ENCODE results near the gene CREB3L1. TPM values are rescaled to one million over a fixed set of nuclear protein-coding genes. Genes with fewer than 3 reads are reported as not detected.

CREB3L1 gene
- total RNA-seq, 1 donor from 2014 or later: 2.4 TPM

DNA sequence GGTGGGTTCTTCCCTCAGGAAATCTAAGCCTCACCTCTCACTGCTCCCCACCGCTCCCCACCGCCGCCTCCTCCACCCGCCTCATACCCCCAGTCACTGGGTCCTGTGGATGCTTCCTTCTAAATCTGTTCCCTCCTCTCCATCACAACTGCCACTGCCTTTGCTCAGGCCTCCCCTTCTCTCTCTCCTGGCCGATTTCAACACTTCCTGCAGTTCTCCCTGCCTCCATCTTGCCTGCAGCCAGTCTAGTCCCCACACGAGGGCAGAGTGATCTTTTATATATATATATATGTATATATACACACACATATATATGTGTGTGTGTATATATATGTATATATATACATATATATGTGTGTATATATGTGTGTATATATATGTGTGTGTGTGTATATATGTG is 27.8 kb downstream of the CREB3L1 start:
- H3K4me3 ChIP-seq (ENCODE audit: low read depth, low read length): no peak overlapping the region
- TF ChIP-seq, protein P1, sequence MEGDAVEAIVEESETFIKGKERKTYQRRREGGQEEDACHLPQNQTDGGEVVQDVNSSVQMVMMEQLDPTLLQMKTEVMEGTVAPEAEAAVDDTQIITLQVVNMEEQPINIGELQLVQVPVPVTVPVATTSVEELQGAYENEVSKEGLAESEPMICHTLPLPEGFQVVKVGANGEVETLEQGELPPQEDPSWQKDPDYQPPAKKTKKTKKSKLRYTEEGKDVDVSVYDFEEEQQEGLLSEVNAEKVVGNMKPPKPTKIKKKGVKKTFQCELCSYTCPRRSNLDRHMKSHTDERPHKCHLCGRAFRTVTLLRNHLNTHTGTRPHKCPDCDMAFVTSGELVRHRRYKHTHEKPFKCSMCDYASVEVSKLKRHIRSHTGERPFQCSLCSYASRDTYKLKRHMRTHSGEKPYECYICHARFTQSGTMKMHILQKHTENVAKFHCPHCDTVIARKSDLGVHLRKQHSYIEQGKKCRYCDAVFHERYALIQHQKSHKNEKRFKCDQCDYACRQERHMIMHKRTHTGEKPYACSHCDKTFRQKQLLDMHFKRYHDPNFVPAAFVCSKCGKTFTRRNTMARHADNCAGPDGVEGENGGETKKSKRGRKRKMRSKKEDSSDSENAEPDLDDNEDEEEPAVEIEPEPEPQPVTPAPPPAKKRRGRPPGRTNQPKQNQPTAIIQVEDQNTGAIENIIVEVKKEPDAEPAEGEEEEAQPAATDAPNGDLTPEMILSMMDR (conservative IDR thresholded peaks at IDR 0.05; ENCODE audit: low read depth, low read length): peak; percentile 3
- no peak for DNase-seq (ENCODE audit: low read depth)

GRCh38 chr11:46306296-46306853 is 28.9 kb downstream of the CREB3L1 start:
- DNase-seq (ENCODE audit: low read depth): no peak
- no peak overlapping the region for H3K4me3 ChIP-seq (ENCODE audit: low read depth, low read length)
- TF ChIP-seq, protein P1 (conservative IDR thresholded peaks at IDR 0.05; ENCODE audit: low read depth, low read length): no peak

DNA sequence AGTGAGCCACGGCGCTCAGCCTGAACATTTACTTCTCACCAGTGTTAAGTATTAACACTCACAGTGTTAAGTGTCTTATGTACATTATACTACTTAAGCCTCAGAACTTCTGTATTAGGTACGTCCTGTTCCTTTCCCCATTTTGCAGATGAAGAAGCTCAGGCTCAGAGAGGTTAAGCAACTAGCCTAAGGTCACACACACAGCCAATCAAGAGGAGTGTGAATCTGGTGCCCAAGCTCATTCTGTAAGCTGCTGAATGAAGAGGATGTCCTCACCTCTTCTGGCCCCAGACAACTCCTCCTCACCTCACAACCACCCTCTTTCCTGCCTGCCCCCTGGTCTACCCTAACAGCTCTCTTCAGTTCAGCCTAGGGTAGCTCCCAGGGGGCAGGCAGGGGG is 29.9 kb downstream of the CREB3L1 start:
- TF ChIP-seq, protein P1 (conservative IDR thresholded peaks at IDR 0.05; ENCODE audit: low read depth, low read length): no peak
- no peak for DNase-seq (ENCODE audit: low read depth)
- H3K4me3 ChIP-seq (ENCODE audit: low read depth, low read length): no peak overlapping the region

- TF ChIP-seq, protein P1 (conservative IDR thresholded peaks at IDR 0.05; ENCODE audit: low read depth, low read length): no peak
- no peak for DNase-seq (ENCODE audit: low read depth)
- H3K4me3 ChIP-seq (ENCODE audit: low read depth, low read length): no peak overlapping the region
Observed at GRCh38 chr11:46307785-46308341, 30.4 kb downstream of the CREB3L1 start.

GRCh38 chr11:46308631-46309419 is 31.4 kb downstream of the CREB3L1 start:
- H3K4me3 ChIP-seq (ENCODE audit: low read depth, low read length): no peak overlapping the region
- no peak for DNase-seq (ENCODE audit: low read depth)
- TF ChIP-seq, protein P1 (conservative IDR thresholded peaks at IDR 0.05; ENCODE audit: low read depth, low read length): peak; percentile 89

GRCh38 chr11:46309814-46310259 is 32.4 kb downstream of the CREB3L1 start:
- DNase-seq (ENCODE audit: low read depth): no peak
- TF ChIP-seq, protein P1 (conservative IDR thresholded peaks at IDR 0.05; ENCODE audit: low read depth, low read length): no peak
- H3K4me3 ChIP-seq (ENCODE audit: low read depth, low read length): no peak overlapping the region

All from epithelial cell of proximal tubule (primary cell).